CD4-positive, alpha-beta T cell treated with Interferon alpha-2 for 1 hour (primary cell): ENCODE data around the gene RUFY4.
A peak's percentile ranks its signal among the peaks of the same experiment; 100 is the strongest.
"Not testable (repeated sequence)": the region's sequence is repeated elsewhere in the genome, so short reads cannot be mapped to it uniquely, and the experiment has no call there.

Experiments used
- DNase-seq, 2 donors: peaks; one replicate each; pipeline ENCODE4 v3.0.0-alpha.2; 2020 to 2022

Gene RUFY4

GRCh38 chr2:218091746-218092145, 22.7 kb downstream of the RUFY4 start:
- DNase-seq = no peak

GRCh38 chr2:218093879-218094278, 24.8 kb downstream of the RUFY4 start:
- no peak for DNase-seq

GRCh38 chr2:218095853-218096252, 26.8 kb downstream of the RUFY4 start:
- no peak for DNase-seq

GRCh38 chr2:218097975-218098374, 28.9 kb downstream of the RUFY4 start:
- DNase-seq = no peak

- DNase-seq = not testable (repeated sequence)
Measured at GRCh38 chr2:218108834-218109233, 39.8 kb downstream of the RUFY4 start.

- DNase-seq = not testable (repeated sequence)
Measured at GRCh38 chr2:218121789-218122188, 52.7 kb downstream of the RUFY4 start.

DNA sequence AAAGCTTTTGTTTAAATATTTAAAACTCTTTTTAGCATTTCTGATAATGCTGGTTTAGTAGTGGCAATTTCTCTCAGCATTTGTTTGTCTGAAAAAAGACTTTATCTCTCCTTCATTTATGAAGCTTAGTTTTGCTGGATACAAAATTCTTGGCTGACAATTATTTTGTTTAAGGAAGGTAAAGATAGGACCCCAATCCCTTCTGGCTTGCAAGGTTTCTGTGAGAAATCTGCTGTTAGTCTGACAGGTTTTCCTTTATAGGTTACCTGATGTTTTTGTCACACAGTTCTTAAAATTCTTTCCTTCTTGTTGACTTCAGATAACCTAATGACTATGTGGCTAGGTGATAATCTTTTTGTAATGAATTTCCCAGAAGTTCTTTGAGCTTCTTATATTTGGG, 53.2 kb downstream of the RUFY4 start:
- not testable (repeated sequence) for DNase-seq

DNA sequence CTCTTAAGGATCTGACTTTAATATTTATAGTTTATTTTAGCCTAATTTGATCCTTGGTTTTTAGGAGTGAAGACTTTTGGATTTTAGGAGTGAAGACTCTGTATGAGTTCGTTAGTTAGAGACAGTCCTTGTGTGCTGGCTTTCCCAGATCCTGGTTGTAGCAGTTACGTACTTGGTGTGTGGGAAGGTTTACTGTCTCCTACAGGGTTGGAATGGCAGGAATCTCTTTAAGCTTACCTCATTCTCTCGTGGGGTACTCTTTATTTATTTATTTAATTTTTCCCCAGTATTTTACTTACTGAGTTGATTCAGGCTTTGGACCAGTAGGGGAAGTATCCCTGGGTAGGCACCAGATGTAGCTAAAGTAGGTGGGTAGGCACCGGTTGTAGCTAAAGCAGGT, 54.9 kb downstream of the RUFY4 start:
- DNase-seq = no peak

- DNase-seq = no peak
Measured at GRCh38 chr2:218125095-218125494, 56.0 kb downstream of the RUFY4 start.

DNA sequence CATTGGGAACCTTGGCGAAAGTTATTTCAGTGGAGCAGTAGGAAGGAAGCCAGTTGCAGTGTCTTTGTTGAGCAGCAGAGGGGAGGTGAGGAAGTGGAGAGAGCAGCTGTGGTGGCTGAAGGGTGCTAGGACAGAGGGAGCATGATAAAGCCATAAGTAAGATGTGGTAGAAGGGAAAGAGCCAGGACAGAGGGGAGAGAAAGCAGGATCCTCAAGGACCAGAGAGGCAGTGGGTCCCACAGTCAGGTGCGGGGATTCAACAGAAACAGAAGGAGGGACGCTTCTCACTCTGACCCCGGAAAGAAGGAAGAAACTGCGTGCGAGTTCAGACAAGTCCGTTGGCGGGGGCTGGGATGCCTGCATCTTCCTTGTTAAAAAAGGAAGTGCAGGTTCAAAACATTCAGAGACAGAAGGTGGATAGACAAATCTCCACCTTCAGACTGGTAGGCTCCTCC, 56.6 kb downstream of the RUFY4 start, which contains the start of gene CXCR2:
TSS of gene CXCR2 (plus strand) at position 403 of the 455 bp plus-strand sequence. CDS start 8,774 bp downstream, outside the sequence.
- no peak for DNase-seq

DNA sequence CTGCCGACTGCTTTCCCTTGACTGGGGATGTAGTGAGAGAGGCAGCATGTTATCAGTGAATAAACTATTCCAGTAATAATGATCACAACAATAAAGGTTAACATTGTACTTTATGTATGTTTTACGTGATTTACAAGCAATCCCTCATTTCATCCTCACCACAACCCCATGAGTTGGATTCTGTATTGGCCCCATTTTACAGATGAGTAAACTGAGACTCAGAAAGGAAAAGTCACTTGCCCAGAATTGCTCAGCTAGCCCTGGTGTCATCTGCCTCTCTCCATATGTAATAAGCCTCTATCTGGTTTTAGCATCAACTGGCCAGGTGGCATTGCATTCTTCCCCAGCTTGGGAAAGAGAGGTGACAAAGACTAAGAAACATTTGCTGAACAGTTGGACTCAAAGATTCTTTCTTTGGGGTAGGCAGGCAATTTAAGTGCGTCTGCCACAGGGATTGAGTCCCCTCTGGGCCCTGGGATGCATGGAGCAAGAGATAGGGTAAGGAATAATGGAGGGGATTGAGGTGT, 58.9 kb downstream of the RUFY4 start:
- no peak for DNase-seq

DNA sequence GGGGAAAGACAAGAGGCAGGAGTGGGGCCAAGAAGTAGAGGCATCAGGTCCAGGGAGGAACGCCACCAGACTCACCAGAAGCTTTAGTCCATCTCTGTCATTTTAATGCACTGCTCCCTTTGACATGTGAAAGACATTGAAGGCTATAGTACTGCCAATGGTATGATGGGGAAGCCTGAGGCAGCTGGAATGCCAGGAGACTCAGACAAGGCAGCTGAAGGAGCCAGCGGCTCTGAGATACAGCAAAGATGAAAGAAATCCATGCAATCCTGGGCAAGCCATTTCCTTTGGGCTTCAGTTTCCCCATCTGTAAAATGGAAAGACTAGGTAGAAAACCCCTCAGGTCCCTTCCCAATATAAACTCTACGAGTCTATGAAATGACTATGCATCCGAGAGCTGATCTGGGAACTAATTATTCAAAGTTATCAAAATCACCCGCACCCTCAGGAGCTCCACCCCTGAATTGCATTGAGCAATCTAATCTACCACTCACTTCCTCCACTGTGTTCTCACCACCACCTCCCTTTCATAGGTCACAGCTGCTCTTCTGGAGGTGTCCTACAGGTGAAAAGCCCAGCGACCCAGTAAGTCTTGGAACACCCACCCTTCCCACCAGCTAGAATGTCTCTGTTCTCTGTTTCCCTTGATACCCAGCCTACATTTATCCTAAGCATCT, 59.9 kb downstream of the RUFY4 start:
- peak; percentile 4 to 13 for DNase-seq

GRCh38 chr2:218129458-218130135, 60.5 kb downstream of the RUFY4 start:
- DNase-seq = no peak

DNA sequence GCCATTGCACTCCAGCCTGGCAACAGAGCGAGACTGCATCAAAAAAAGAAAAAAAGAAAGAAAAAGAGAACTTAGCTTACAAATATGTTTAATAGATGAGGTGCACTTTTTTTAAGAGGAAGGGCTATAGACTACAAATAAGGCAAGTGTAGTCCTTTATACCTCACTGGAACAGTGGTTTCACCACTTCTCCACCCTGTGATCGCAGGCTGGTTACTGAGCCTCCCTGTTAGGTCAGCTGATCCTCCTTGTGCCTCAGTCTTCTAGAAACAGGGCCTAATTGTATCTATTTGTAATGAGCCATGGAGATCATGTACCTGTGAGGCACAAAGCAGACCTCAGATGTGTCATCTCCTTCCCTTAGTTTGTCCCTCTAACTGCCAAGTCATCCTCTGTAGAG, 61.3 kb downstream of the RUFY4 start:
- DNase-seq = peak in 1 of 2 donors; percentile 16

DNA sequence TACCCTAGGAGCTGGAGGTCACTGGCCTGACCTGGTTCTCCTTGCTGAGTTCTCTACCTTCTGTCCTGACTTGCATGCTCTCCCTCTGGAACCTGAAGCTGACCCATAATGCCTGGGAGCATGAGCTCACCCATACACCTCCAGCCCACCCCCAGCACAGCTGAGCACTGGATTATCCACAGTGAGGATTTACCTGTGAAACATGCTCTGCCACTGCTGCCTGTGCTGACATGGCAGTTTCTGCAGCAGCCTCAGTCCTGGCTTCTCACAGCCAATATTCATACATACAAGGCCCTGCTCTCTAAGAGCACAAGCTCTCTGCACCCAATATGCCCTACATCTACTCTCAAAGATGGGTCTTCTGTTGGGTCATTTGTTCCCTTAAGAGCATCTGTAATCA, 61.8 kb downstream of the RUFY4 start:
- no peak for DNase-seq

DNA sequence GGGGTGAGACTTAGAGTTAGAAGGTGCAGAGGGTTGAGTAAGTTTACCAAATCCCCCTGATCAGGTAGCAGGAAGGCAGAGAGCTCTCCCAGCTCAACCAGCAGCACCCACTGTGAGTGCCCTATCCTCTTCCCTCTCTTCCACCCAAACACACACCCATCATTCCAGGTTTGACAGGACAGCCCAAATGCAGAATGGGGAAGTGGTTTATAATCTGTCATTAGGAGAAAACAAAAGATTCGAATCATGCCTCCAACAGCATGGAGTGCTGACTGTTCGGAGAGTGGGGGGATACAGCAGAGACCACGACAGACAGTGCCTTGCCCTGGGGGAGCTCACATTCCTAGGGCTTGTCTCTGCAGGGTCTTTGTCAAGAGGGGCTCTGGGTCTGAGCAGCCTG, 68.5 kb downstream of the RUFY4 start:
- DNase-seq = no peak

GRCh38 chr2:218138047-218138446, 69.0 kb downstream of the RUFY4 start:
- no peak for DNase-seq
